ENCODE data around the gene RFX4. TPM values are rescaled to one million over a fixed set of nuclear protein-coding genes. Genes with fewer than 3 reads are reported as not detected.

RFX4 gene
- total and polyA plus RNA-seq, 2 of the 13 experiments (the other 11 are each of a cell fraction or from before 2014, with no cell fraction given): not detected

DNA sequence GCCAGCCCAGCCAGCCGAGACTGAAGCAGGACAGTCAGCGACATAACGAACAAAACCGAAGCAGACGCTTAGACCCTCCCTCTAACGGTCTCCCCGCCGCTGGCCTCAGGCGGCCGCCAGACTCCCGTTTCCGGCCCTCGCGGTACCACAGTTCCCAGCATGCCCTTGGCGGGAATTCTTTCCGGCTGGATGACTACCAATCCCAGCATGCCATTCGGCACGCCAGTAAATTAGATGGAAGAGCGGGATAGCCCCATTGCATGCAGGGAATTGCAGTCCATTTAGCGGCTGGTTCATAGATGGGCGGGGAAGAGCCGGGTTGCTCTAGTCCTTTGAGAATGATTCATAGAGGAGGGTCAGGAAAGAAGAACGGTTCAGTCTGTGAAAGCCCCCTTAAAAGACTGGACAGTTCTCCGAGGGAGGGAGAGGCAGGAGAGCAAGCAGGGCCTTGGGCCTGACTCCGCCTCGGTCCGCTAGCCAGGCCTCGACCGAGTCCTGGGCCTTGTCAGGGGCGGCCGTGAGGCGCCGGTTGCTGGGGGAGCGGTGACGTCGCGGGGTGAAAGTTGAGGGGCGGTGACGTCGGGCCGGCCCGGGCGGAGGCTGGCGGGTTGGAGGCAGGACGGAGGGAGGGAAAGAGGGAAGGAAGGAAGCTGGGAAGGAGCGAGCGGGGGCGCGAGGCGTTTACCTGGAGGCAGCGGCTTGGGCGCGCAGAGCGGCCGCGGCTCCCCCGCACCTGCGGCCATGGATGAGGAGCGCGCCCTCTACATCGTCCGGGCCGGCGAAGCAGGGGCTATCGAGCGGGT, 191.4 kb downstream of the RFX4 start, which contains the start of gene RIC8B (continued):
- TF ChIP-seq, protein P1, sequence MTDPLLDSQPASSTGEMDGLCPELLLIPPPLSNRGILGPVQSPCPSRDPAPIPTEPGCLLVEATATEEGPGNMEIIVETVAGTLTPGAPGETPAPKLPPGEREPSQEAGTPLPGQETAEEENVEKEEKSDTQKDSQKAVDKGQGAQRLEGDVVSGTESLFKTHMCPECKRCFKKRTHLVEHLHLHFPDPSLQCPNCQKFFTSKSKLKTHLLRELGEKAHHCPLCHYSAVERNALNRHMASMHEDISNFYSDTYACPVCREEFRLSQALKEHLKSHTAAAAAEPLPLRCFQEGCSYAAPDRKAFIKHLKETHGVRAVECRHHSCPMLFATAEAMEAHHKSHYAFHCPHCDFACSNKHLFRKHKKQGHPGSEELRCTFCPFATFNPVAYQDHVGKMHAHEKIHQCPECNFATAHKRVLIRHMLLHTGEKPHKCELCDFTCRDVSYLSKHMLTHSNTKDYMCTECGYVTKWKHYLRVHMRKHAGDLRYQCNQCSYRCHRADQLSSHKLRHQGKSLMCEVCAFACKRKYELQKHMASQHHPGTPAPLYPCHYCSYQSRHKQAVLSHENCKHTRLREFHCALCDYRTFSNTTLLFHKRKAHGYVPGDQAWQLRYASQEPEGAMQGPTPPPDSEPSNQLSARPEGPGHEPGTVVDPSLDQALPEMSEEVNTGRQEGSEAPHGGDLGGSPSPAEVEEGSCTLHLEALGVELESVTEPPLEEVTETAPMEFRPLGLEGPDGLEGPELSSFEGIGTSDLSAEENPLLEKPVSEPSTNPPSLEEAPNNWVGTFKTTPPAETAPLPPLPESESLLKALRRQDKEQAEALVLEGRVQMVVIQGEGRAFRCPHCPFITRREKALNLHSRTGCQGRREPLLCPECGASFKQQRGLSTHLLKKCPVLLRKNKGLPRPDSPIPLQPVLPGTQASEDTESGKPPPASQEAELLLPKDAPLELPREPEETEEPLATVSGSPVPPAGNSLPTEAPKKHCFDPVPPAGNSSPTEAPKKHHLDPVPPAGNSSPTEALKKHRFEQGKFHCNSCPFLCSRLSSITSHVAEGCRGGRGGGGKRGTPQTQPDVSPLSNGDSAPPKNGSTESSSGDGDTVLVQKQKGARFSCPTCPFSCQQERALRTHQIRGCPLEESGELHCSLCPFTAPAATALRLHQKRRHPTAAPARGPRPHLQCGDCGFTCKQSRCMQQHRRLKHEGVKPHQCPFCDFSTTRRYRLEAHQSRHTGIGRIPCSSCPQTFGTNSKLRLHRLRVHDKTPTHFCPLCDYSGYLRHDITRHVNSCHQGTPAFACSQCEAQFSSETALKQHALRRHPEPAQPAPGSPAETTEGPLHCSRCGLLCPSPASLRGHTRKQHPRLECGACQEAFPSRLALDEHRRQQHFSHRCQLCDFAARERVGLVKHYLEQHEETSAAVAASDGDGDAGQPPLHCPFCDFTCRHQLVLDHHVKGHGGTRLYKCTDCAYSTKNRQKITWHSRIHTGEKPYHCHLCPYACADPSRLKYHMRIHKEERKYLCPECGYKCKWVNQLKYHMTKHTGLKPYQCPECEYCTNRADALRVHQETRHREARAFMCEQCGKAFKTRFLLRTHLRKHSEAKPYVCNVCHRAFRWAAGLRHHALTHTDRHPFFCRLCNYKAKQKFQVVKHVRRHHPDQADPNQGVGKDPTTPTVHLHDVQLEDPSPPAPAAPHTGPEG (CRISPR knock-in tag; IDR thresholded peaks at IDR 0.05): peak; percentile 74; the same call in 1 of the 2 replicates
- peak; percentile 98 for TF ChIP-seq THAP11 (CRISPR knock-in tag; IDR thresholded peaks at IDR 0.05)
- no peak for TF ChIP-seq ZNF343 (CRISPR knock-in tag; IDR thresholded peaks at IDR 0.05)
- TF ChIP-seq ZNF782 (CRISPR knock-in tag; IDR thresholded peaks at IDR 0.05; ENCODE audit: borderline replicate concordance): 0 out of 2 replicates have a peak, but pooled peaks have one; percentile 8
- no peak for TF ChIP-seq NFIB (CRISPR knock-in tag; IDR thresholded peaks at IDR 0.05; ENCODE audit: borderline replicate concordance)
- peak; percentile 64; the same call in 1 of the 2 replicates for TF ChIP-seq ELF3 (CRISPR knock-in tag; IDR thresholded peaks at IDR 0.05)
- TF ChIP-seq ZNF546 (CRISPR knock-in tag; conservative IDR thresholded peaks at IDR 0.05): 0 out of 2 replicates have a peak, but pooled peaks have one; percentile 36
- TF ChIP-seq, protein P2, sequence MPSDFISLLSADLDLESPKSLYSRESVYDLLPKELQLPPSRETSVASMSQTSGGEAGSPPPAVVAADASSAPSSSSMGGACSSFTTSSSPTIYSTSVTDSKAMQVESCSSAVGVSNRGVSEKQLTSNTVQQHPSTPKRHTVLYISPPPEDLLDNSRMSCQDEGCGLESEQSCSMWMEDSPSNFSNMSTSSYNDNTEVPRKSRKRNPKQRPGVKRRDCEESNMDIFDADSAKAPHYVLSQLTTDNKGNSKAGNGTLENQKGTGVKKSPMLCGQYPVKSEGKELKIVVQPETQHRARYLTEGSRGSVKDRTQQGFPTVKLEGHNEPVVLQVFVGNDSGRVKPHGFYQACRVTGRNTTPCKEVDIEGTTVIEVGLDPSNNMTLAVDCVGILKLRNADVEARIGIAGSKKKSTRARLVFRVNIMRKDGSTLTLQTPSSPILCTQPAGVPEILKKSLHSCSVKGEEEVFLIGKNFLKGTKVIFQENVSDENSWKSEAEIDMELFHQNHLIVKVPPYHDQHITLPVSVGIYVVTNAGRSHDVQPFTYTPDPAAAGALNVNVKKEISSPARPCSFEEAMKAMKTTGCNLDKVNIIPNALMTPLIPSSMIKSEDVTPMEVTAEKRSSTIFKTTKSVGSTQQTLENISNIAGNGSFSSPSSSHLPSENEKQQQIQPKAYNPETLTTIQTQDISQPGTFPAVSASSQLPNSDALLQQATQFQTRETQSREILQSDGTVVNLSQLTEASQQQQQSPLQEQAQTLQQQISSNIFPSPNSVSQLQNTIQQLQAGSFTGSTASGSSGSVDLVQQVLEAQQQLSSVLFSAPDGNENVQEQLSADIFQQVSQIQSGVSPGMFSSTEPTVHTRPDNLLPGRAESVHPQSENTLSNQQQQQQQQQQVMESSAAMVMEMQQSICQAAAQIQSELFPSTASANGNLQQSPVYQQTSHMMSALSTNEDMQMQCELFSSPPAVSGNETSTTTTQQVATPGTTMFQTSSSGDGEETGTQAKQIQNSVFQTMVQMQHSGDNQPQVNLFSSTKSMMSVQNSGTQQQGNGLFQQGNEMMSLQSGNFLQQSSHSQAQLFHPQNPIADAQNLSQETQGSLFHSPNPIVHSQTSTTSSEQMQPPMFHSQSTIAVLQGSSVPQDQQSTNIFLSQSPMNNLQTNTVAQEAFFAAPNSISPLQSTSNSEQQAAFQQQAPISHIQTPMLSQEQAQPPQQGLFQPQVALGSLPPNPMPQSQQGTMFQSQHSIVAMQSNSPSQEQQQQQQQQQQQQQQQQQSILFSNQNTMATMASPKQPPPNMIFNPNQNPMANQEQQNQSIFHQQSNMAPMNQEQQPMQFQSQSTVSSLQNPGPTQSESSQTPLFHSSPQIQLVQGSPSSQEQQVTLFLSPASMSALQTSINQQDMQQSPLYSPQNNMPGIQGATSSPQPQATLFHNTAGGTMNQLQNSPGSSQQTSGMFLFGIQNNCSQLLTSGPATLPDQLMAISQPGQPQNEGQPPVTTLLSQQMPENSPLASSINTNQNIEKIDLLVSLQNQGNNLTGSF (CRISPR knock-in tag; IDR thresholded peaks at IDR 0.05): 0 out of 2 replicates have a peak, but pooled peaks have one; percentile 67
- TF ChIP-seq, protein P3, sequence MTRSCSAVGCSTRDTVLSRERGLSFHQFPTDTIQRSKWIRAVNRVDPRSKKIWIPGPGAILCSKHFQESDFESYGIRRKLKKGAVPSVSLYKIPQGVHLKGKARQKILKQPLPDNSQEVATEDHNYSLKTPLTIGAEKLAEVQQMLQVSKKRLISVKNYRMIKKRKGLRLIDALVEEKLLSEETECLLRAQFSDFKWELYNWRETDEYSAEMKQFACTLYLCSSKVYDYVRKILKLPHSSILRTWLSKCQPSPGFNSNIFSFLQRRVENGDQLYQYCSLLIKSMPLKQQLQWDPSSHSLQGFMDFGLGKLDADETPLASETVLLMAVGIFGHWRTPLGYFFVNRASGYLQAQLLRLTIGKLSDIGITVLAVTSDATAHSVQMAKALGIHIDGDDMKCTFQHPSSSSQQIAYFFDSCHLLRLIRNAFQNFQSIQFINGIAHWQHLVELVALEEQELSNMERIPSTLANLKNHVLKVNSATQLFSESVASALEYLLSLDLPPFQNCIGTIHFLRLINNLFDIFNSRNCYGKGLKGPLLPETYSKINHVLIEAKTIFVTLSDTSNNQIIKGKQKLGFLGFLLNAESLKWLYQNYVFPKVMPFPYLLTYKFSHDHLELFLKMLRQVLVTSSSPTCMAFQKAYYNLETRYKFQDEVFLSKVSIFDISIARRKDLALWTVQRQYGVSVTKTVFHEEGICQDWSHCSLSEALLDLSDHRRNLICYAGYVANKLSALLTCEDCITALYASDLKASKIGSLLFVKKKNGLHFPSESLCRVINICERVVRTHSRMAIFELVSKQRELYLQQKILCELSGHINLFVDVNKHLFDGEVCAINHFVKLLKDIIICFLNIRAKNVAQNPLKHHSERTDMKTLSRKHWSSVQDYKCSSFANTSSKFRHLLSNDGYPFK (CRISPR knock-in tag; IDR thresholded peaks at IDR 0.05; ENCODE audit: borderline replicate concordance): peak; percentile 89
- TF ChIP-seq MEIS2 (CRISPR knock-in tag; IDR thresholded peaks at IDR 0.05): peak; percentile 66; the same call in 1 of the 2 replicates
- peak; percentile 93 for TF ChIP-seq ASH2L (IDR thresholded peaks at IDR 0.05; ENCODE audit: insufficient read length, low read depth, low read length)
- peak; percentile 79; the same call in 1 of the 2 replicates for TF ChIP-seq SALL2 (CRISPR knock-in tag; IDR thresholded peaks at IDR 0.05)
- TF ChIP-seq MBNL3 (CRISPR knock-in tag; conservative IDR thresholded peaks at IDR 0.05): no peak
